GM21723 (cell line): ENCODE data around the gene PCBP3.

Source experiments
- ATAC-seq: cut with Tn5 transposase; IDR thresholded peaks from one replicate; pipeline ENCODE4 v1.9.1; 2021; ENCODE audit warnings: mild to moderate bottlenecking, moderate library complexity; ENCODE audit not compliant: unreplicated experiment

Gene PCBP3

DNA sequence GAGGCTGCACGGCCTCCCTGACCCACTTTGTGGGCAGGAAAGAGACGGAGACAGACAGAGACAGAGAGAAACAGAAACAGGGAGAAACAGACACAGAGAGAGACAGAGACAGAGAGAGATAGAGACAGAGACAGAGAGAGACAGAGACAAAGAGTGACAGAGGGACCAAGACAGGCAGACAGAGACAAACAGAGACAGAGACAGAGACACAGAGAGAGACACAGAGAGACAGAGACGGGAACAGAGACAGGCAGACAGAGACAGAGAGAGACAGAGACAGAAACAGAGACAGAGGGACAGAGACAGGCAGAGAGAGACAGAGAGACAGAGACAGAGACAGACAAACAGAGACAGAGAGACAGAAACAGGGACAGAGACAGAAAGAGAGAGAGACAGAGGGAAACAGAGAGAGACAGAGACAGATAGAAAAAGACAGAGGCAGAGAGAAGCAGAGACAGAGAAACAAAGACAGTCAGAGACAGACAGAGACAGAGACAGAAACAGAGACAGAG is 341.1 kb downstream of the PCBP3 start:
- ATAC-seq: no peak

DNA sequence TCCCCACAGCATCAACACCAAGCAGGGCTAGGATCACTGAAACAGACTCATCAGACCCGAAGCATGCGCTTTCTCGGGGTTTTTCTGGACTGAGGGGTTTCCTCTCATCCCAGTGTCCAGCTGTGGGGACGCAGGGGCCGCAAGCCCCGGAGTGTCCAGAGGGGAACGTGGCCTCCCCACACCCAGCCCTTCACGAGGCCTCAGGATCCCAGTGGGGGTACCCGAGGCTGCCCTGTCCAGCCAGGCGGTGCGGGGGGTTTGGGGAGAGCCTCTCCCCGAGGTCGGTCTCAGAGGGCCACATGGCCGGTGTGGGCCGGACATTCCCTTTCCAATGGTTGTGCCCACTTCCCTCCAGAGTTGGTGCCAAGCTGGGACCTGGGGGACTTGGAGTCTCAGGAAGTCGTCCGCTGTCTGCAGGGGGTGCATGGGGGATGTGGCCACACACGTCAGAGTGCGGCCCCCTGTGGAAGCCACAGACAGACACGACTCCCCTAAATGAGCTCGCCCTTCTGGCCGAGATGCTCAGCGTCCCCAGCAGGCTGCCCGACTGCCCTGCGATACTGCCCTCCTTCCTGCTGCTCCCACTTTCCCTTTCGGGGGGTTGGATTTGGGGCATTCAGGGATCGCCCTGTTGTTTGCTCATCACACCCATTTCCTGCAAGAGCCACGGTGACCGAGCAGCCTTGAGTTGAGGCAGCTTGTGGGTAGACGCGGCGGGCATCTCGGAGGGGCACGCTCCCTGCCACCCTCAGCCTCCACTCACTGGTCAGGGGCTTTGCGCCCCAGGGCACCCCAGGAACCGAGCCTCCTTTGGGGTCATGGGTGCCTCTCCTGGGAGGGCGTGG is 342.2 kb downstream of the PCBP3 start:
- no peak for ATAC-seq

DNA sequence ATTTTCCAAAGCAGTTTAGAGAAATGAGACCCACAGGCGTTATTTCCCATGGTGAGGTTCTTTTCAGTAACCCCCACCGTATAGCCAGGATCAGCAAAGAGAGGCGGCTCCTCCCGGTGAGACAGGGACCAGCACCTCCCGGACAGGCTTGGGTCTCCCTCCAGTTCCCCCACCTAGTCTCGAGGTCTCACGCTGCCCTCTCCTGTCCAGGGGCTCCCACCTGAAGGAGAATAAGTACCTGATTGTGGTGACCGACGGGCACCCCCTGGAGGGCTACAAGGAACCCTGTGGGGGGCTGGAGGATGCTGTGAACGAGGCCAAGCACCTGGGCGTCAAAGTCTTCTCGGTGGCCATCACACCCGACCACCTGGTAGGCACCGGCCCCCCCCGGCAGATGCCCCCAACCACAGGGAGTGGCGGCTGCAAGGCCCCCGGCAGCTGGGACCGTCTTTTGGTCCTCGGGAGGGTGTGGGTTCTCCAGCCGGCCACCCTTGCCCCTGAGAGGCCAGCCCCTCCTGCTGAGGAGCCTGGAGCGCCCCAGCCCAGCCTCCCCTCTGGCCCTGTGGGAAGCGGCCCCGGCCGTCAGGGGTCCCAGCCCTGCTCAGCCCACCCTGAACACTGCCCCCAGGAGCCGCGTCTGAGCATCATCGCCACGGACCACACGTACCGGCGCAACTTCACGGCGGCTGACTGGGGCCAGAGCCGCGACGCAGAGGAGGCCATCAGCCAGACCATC is 343.0 kb downstream of the PCBP3 start:
- no peak for ATAC-seq

DNA sequence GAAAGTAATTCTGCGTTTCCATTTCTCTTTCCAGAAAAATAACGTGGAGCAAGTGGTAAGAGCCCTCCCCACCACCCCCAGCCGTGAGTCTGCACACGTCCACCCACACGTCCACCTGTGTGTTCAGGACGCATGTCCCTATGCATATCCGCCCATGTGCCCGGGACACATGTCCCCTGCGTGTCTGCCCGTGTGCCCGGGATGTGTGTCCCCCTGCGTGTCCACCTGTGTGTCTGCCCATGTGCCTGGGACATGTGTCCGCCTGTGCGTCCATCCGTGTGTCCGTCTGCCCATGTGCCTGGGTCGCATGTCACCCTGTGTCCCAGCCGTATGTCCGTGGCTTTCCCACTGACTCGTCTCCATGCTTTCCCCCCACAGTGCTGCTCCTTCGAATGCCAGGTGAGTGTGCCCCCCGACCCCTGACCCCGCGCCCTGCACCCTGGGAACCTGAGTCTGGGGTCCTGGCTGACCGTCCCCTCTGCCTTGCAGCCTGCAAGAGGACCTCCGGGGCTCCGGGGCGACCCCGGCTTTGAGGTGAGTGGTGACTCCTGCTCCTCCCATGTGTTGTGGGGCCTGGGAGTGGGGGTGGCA is 343.7 kb downstream of the PCBP3 start:
- ATAC-seq: no peak

DNA sequence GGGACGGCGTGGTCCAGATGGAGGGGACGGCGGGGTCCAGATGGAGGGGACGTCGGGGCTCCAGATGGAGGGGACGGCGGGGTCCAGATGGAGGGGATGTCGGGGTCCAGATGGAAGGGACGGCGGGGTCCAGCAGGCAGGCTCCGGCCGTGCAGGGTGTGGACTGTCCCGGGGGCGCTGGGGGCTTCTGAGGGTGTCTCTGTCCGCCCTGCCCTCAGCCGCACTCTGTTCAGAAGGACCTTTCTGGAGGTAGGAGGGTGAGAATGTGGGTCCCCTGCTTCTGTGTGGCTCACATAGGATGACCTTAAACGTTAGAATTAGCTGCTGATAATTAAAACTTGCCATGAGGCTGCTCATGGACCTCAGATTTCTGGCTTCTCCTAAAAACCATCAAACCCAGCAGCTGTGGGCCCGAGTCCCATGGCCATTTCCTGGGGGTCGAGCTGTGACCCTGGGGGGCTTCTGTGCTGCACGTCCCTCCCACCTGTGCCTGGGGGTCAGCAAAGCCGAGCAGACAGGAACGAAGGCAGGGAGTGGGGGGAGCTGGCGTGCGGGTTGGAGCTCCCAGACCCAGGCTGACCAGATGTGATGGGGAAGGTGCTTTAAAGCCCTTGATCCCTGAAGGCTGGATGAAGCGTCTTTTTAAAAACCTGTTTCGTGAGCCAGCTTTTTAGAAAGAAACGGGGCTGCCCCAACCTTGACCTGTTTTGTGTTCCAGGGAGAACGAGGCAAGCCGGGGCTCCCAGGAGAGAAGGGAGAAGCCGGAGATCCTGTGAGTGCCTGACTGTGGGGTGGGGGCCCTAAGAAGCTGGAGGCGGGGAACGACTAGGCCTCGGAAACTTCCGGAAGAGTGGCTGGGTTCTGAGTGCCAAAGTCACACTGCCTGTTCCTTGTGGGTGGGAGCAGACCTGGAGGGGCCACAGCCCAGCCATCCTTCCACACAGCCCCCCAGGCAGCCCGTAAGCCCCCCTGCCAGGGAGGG is 345.1 kb downstream of the PCBP3 start:
- ATAC-seq: no peak

DNA sequence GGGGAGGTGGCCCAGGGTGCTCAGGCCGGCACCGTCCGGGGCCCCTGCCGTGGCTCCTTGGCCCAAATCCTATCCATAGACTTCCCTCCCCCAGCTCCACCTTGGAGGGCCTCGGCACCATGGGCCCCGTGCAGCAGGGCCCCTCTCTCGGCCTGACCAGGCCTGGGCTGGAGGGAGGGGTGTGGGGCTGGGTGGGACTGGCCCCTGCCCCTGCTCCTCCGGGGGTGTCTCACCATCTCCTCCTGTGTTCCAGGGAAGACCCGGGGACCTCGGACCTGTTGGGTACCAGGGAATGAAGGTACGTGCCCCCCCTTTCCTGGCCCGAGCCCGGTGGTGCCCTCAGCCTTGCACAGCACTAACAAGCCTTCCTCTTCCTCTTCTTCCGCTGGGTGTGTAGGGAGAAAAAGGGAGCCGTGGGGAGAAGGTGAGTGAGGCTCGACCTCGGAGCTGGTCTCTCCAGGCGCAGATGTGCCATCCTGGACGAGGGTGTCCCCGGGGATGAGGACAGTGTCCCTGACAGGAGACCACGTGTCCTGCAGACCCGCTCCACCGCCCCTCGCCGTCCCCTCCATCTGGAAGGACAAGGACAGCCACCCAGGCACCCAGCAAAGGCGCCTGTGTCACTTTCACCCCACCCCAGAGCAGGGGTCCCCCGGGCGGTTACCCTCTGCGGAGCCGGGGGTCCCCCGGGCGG is 346.0 kb downstream of the PCBP3 start:
- no peak for ATAC-seq

DNA sequence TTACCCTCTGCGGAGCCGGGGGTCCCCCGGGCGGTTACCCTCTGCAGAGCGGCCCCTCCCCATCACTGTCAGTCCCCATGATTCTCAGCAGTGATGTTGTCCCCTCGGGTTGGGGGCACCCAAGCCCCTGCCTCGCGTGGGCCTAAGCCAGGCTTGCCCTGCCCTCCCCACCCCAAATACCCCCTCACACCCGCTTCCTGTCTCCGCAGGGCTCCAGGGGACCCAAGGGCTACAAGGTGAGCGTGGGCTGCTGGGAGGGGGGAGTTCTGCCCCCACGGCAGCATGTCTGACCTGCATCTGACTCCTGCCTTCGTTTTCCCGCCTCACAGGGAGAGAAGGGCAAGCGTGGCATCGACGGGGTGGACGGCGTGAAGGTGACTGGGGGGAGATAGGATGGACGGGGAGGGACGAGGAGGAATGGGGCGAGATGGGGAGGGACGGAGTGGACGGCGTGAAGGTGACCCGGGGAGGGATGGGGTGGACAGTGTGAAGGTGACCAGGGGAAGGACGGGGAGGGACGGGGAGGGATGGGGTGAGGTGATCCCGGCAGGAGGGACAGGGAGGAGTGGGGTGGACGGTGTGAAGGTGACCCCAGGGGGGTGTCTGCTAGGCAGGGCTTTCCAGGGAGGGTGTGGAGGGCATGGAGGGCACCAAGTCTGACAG is 346.7 kb downstream of the PCBP3 start:
- no peak for ATAC-seq

DNA sequence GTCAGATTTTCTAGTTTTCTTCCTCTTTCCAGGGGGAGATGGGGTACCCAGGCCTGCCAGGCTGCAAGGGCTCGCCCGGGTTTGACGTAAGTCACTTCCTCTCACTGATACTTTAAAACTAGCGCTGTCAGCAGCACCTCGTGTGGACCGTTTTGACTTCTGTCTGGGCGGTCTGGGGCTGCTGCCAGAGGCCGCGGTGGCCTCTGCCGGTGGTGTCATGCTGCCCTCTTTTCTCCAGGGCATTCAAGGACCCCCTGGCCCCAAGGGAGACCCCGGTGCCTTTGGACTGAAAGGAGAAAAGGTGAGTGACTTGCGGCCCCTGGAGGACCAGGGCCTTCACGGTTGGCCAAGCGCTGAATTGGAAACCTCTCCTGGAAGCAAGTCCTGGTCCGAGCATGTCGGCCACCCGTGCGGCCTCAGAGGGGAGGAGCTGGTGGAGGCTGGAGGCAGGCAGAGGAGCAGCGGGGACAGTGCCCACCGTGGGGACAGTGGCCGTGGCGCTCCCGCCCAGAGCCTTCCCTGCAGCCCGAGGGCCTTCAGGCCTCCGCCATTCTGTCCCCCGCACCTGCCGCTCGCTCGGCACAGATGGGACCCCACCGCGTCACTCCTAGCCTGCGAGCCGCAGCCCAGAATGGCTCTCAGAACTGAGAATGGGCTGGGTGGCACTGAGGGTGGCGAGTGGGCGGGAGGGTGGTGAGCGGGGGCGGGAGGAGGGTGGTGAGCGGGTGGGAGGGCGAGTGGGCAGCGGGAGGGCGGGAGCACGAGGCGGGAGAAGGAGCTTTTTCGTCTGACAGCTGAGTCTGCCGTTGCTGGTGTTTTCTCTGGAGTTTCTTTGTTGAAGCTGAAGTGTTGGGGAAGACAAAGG is 347.4 kb downstream of the PCBP3 start:
- no peak for ATAC-seq

DNA sequence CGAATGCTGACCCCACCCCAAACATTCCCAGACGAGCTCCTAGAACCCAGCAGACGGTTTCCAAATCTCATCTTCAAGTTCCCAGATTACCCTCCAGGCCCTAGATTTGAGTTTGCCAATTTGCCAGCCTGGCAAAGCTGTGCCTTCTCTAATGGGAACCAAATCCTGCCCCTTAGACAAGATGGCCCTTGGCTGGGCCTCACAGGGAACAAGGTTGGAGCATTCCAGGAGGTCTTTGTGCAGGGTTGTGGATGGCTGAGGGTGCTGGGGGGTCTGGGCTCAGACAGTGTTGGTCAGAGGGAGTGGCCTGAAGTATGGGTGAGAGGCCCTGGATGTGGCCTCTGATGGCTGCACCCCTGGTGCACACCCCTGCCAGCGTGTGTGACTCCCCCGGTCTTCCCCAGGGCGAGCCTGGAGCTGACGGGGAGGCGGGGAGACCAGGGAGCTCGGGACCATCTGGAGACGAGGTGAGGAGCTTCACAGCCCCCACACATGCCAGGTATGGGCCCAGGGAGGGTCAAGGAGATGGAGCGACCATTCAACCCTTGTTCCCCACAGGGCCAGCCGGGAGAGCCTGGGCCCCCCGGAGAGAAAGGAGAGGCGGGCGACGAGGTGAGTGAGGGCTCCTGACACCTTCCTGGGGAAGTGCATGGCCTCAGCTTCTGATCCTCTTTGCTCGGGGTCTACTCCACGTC is 348.2 kb downstream of the PCBP3 start:
- ATAC-seq: no peak
